ENCODE results near the gene MTRR.

GRCh38 chr5:7855611-7856010 is 13.3 kb upstream of the MTRR start:
- TF ChIP-seq EP300 (IDR thresholded peaks at IDR 0.05) (no peak), CTCF (IDR thresholded peaks at IDR 0.05) (no peak), POLR2A (IDR thresholded peaks at IDR 0.05) (no peak)

Measured in ovary (tissue), 3 donors.